BJ (cell line): ENCODE results near the gene SLC66A2. TPM values are rescaled to one million over a fixed set of nuclear protein-coding genes. Genes with fewer than 3 reads are reported as not detected.

ENCODE experiments used
- CTCF ChIA-PET: fragments of 350-600 bp; formaldehyde crosslinking; extraction: SDS; loops from one replicate; lab custom pipeline; 2021; ENCODE audit warnings: antibody characterized with exemption, inconsistent platforms; lab: Yijun Ruan, JAX
- POLR2A ChIA-PET: fragments of 300-600 bp; sonication (Branson Sonifier 250); formaldehyde crosslinking; extraction: SDS; loops from one replicate; lab custom pipeline; 2021; ENCODE audit warnings: antibody characterized with exemption; lab: Charles Lee
- DNase-seq: peaks from one replicate; pipeline ENCODE4 v3.0.0-alpha.2; 2011; ENCODE audit warnings: low read depth
- H3K27me3 ChIP-seq: 2 replicates; pipeline ENCODE4 v1.6.0; 2011; ENCODE audit warnings: low read length; ENCODE audit not compliant: control insufficient read depth, insufficient read depth
- H3K36me3 ChIP-seq: 2 replicates; pipeline ENCODE4 v1.5.1; 2011; ENCODE audit warnings: low read length; ENCODE audit not compliant: control insufficient read depth, insufficient read depth
- H3K4me3 ChIP-seq: 2 replicates; pipeline ENCODE4 v1.5.1; 2011; ENCODE audit warnings: low read depth, mild to moderate bottlenecking, control low read depth, low read length
- polyA plus RNA-seq: library from polyadenylated mRNA; depleted of rRNA; stranded (reverse); fragments of >200 nt; gene quantifications from 2 replicates; pipeline ENCODE4 v1.2.3, GENCODE V29; 2011
- TF ChIP-seq, protein P1 (sequence below): IDR thresholded peaks from 2 replicates; pipeline ENCODE4 v1.5.1; 2011; ENCODE audit warnings: low read depth, mild to moderate bottlenecking, control low read depth, inconsistent platforms, low read length, moderate library complexity; ENCODE audit not compliant: insufficient read depth

Gene SLC66A2
- polyA plus RNA-seq, 1 experiment = 26.4 TPM

DNA sequence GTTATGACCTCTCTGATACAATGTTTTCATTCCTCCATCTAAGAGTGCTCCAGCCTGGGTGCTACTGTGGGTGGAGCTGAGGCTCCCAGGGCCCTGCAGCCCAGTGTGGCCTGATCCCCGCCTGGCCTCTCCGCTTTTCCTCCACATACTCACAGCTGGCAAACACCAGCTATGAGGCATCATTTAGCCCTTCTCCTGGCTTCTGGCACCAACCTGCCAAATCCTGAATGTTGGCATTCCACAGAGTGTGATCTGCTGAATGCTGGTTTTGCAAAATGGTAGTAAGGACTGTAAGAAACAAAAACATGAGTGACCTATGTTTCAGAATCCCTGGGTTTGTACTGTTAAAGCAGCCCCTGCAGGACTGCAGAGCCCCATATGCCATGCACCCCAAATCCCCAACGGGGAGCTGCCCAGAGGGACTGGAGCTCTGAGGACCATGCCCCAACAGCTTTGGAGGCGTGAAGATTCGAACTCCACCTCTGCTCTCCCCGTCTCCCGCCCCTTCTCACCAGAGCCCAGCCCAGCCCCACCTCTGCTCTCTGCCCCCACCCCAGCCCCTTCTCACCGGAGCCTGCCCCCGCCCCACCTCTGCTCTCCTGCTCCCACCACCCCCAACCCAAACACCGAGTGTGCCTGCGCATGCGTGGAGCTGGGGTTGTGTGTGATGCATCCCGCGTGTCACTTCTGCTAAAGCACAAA lies 4.2 kb downstream of the SLC66A2 start:
- DNase-seq = no peak
- POLR2A ChIA-PET = no interaction called here
- TF ChIP-seq, protein P1, sequence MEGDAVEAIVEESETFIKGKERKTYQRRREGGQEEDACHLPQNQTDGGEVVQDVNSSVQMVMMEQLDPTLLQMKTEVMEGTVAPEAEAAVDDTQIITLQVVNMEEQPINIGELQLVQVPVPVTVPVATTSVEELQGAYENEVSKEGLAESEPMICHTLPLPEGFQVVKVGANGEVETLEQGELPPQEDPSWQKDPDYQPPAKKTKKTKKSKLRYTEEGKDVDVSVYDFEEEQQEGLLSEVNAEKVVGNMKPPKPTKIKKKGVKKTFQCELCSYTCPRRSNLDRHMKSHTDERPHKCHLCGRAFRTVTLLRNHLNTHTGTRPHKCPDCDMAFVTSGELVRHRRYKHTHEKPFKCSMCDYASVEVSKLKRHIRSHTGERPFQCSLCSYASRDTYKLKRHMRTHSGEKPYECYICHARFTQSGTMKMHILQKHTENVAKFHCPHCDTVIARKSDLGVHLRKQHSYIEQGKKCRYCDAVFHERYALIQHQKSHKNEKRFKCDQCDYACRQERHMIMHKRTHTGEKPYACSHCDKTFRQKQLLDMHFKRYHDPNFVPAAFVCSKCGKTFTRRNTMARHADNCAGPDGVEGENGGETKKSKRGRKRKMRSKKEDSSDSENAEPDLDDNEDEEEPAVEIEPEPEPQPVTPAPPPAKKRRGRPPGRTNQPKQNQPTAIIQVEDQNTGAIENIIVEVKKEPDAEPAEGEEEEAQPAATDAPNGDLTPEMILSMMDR = no peak
- CTCF ChIA-PET = interaction anchor here (1.1 kb wide), 1 partner anchor 14 kb away, joined by 5 read pairs; no protein-coding TSS in a partner anchor
- H3K36me3 ChIP-seq = peaks cover 11% of the 10 kb centered on the region
- no peaks in the 10 kb centered on the region for H3K27me3 ChIP-seq
- H3K4me3 ChIP-seq = no peak overlapping the region

DNA sequence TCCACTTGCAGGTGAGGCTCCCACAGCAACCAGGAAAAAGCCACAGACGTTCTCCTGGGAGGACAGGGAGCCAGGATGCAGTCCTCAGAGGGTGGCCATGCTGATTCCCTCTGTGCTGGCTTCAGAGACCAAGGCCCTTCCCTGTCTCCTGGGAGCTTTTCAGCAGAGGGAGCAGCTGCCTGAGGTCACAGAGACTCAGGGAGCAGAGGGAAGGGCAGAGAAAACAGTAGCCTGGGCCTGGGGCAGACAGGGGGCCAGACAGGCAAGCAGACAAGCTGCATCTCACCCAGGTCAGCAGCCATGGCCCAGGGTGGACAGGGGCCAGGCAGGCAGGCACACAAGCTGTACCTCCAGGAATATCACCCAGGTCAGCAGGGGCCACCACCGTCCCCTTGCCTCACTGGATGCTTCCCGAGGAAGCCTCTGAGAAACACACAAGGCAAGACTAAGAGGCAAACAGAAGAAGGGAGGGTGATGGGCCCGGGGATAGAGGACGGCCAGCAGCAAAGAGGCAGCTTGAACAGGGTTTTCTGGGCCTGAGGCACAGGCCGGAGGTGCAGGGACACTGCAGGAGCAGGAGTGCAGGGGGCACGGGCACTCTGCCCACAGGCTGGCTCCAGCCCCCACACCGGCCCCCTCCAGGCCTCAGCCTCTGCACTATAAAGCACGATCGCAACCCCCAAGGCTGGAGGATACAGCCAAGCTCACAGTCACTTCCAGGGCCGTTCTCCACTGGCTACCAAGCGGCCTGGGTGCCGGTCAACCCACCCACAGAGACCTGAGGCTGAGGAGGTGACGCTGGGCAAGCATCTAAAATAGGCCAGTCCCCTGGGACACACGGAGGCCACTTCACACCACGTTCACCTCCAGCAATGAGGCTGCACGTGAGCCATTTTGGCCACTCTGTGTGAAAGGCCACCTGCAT lies 6.1 kb downstream of the SLC66A2 start:
- peaks cover 20% of the 10 kb centered on the region for H3K36me3 ChIP-seq
- CTCF ChIA-PET = no interaction called here
- TF ChIP-seq, protein P1 = no peak
- no peaks in the 10 kb centered on the region for H3K27me3 ChIP-seq
- POLR2A ChIA-PET = no interaction called here
- DNase-seq = no peak
- H3K4me3 ChIP-seq = no peak overlapping the region

DNA sequence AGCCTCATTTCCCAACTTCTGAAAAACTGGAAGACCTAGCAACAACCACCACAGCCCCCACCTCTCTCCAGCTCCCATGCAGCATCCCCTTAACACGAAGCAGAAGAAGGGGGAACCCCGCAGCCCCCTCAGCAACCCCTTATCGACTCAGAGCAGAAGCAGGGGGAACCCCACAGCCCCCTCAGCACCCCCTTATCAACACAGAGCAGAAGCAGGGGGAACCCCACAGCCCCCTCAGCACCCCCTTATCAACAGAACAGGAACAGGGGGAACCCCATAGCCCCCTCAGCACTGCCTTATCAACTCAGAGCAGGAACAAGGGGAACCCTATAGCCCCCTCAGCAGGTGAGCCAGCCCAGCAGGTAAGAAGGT lies 6.7 kb downstream of the SLC66A2 start:
- no peaks in the 10 kb centered on the region for H3K27me3 ChIP-seq
- TF ChIP-seq, protein P1 = no peak
- ChIA-PET POLR2A (no interaction called here), CTCF (no interaction called here)
- no peak overlapping the region for H3K4me3 ChIP-seq
- H3K36me3 ChIP-seq = peaks cover 20% of the 10 kb centered on the region
- no peak for DNase-seq

DNA sequence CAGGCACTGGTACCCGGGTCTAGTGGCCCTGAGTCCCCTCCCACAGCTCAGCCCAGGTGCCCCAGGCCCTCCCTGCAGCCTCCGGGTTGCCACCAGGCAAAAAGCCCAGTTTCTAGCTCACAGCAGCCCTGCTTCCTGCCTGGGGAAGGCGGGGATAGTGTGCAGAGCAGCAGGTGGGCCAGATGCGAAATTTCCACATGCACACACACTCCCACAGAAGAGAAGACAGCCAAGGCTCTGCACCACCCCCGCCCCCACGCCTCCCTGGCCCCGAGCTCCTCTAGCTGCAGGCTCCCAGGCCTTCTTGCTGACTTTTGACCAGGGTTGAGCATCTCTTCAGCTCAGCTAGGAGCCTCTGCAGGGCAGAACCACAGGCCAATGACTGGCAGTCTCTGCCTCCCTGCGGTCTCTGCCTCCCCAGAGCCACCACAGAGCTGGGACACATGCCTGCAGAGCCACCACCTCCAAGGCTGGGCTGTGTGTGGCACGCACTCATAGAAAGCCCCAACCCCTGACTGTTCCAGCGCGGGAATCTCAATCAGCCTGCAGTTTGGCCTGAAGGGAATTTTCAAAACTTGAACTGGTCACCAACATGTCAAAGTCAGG lies 7.2 kb downstream of the SLC66A2 start:
- POLR2A ChIA-PET = no interaction called here
- CTCF ChIA-PET = no interaction called here
- H3K4me3 ChIP-seq = no peak overlapping the region
- TF ChIP-seq, protein P1 = no peak
- peaks cover 20% of the 10 kb centered on the region for H3K36me3 ChIP-seq
- DNase-seq = no peak
- no peaks in the 10 kb centered on the region for H3K27me3 ChIP-seq

DNA sequence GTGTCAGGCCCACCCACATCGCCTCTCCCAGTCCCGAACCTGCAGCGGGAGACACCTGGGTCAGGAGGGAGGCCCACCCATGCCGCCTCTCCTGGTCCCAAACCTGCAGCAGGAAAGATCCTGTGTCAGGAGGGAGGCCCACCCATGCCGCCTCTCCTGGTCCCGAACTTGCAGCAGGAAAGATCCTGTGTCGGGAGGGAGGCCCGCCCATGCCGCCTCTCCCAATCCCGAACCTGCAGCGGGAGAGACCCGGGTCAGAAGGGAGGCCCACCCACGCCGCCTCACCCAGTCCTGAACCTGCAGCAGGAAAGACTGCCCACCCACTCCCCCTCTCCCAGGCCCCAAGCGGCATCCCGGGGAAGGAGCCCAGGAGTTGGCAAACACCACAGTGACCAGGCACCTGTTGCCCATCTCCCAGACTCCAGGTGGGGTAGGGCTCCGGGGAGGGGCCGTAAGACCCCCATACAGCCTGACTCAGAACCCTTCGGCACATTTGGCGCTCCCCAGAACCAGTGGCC lies 7.8 kb downstream of the SLC66A2 start:
- Histone ChIP-seq H3K27me3 (no peaks in the 10 kb centered on the region), H3K4me3 (no peak overlapping the region), H3K36me3 (peaks cover 17% of the 10 kb centered on the region)
- POLR2A ChIA-PET = no interaction called here
- TF ChIP-seq, protein P1 = no peak
- CTCF ChIA-PET = no interaction called here
- DNase-seq = no peak
